Measurements from ENCODE around the gene REEP3.

DNA sequence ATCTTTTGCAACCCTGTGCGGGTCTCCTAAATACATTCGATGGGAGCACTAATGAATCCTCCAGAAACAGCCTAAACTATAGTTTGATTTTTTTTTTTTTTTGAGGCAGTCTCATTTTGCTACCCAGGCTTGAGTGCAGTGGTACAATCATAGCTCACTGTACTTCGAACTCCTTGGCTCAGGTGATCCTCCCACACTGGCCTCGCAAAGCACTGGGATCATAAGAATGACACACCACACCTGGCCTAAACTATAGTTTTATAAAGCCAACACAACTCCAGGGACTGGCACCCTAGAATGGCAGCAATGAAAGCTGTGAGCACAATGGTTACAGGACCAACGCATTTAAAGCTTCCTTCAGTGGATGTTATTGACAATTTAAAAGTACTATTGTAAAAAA is 41.0 kb upstream of the REEP3 start:
- no peak for TF ChIP-seq CTCF (IDR thresholded peaks at IDR 0.05; ENCODE audit: poor library complexity, severe bottlenecking)
- TF ChIP-seq POLR2AphosphoS5 (IDR thresholded peaks at IDR 0.05): no peak
- TF ChIP-seq SMC3 (conservative IDR thresholded peaks at IDR 0.05; ENCODE audit: poor library complexity): no peak
- TF ChIP-seq REST (IDR thresholded peaks at IDR 0.05; ENCODE audit: borderline replicate concordance): no peak
- TF ChIP-seq RAD21 (conservative IDR thresholded peaks at IDR 0.05): no peak
- TF ChIP-seq TAF1 (IDR thresholded peaks at IDR 0.05; ENCODE audit: low read depth): no peak
